Coronary artery (tissue), 2 donors: ENCODE results near the gene IFI27.

Experiments
- DNase-seq: peaks from one replicate; pipeline ENCODE4 v3.0.0-alpha.2; 2017; ENCODE audit warnings: low spot score
- H3K27ac ChIP-seq, 2 donors: fragments of 200-600 bp; sonication (generic); one replicate each; pipeline ENCODE4 v1.5.1; 2016 to 2019
- H3K4me3 ChIP-seq: fragments of 200-600 bp; sonication (generic); 2 replicates; pipeline ENCODE4 v1.5.1; 2016; ENCODE audit warnings: mild to moderate bottlenecking, moderate library complexity
- CTCF ChIP-seq: fragments of 200-600 bp; sonication (generic); IDR thresholded peaks from one replicate; pipeline ENCODE4 v1.5.1; 2019; ENCODE audit warnings: antibody characterized with exemption

The IFI27 gene

GRCh38 chr14:94102768-94103482 is 7.6 kb upstream of the IFI27 start:
- no peak overlapping the region for H3K27ac ChIP-seq
- H3K4me3 ChIP-seq, result no peak overlapping the region
- no peak for TF ChIP-seq CTCF
- DNase-seq, result peak; percentile 49

GRCh38 chr14:94103554-94104150 is 6.9 kb upstream of the IFI27 start:
- Histone ChIP-seq H3K27ac (no peak overlapping the region), H3K4me3 (no peak overlapping the region)
- peak; percentile 41 for DNase-seq
- TF ChIP-seq CTCF, result no peak

- H3K27ac ChIP-seq, result no peak overlapping the region
- H3K4me3 ChIP-seq, result no peak overlapping the region
- no peak for TF ChIP-seq CTCF
- DNase-seq, result no peak
Observed at GRCh38 chr14:94104731-94105130, 5.8 kb upstream of the IFI27 start.

GRCh38 chr14:94109915-94110250 is 653 bp upstream of the IFI27 start:
- DNase-seq, result no peak
- Histone ChIP-seq H3K4me3 (no peak overlapping the region), H3K27ac (peak overlapping the region in 1 of 2 donors; percentile 81)
- TF ChIP-seq CTCF, result no peak

- TF ChIP-seq CTCF, result no peak
- peak; percentile 66 for DNase-seq
- peak overlapping the region; percentile 62 for H3K4me3 ChIP-seq
- peak overlapping the region; percentile 33 to 81 for H3K27ac ChIP-seq
Observed at GRCh38 chr14:94111276-94112095, 950 bp downstream of the IFI27 start.

- DNase-seq, result peak; percentile 35
- peak overlapping the region in 1 of 2 donors; percentile 68 for H3K27ac ChIP-seq
- TF ChIP-seq CTCF, result no peak
- peak overlapping the region; percentile 30 for H3K4me3 ChIP-seq
Observed at GRCh38 chr14:94112513-94113063, 2.1 kb downstream of the IFI27 start.
